Fibroblast of lung (primary cell): ENCODE measurements around the gene CACNB4.

Experiments used
- EZH2 ChIP-seq: IDR thresholded peaks from 2 replicates; pipeline ENCODE4 v1.5.1; 2012; ENCODE audit warnings: low read length, control low read depth, mild to moderate bottlenecking; ENCODE audit errors: missing control alignments
- TF ChIP-seq, protein P1 (sequence below), 2 donors: IDR thresholded peaks in 1 of 2; conservative IDR thresholded peaks in 1 of 2; 1 replicate in 1 of 2; 2 replicates in 1 of 2; pipeline ENCODE4 v1.5.1; 2011 to 2012; ENCODE audit warnings: low read length in 2 of 2, control low read depth in 1 of 2, inconsistent platforms in 1 of 2, low read depth in 1 of 2, mild to moderate bottlenecking in 1 of 2

DNA sequence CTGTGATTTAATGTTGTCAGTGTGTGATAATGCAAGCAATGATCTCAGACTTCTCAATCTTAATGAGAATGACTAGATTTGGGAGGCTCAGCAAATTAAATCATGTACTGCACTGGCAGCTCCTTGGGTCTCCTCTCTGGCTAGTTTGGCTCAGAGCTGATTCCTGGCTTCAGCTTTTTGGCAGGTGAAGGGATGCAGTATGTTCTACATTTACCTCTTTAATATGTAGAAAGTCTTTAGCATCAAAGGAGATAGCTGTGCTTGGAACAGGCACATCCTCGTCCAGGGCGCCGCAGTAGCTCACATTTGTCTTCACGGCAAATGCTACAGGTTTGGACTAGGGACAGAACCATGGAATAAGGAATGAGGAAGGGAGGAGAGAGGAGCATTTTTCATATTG is 218.3 kb downstream of the CACNB4 start:
- TF ChIP-seq, protein P1, sequence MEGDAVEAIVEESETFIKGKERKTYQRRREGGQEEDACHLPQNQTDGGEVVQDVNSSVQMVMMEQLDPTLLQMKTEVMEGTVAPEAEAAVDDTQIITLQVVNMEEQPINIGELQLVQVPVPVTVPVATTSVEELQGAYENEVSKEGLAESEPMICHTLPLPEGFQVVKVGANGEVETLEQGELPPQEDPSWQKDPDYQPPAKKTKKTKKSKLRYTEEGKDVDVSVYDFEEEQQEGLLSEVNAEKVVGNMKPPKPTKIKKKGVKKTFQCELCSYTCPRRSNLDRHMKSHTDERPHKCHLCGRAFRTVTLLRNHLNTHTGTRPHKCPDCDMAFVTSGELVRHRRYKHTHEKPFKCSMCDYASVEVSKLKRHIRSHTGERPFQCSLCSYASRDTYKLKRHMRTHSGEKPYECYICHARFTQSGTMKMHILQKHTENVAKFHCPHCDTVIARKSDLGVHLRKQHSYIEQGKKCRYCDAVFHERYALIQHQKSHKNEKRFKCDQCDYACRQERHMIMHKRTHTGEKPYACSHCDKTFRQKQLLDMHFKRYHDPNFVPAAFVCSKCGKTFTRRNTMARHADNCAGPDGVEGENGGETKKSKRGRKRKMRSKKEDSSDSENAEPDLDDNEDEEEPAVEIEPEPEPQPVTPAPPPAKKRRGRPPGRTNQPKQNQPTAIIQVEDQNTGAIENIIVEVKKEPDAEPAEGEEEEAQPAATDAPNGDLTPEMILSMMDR (conservative IDR thresholded peaks at IDR 0.05 in 1 of 2, IDR thresholded peaks at IDR 0.05 in 1 of 2; ENCODE audit: low read depth in 1 of 2, low read length in 2 of 2) = no peak
- TF ChIP-seq EZH2 = no peak
